CD4-positive, alpha-beta T cell (primary cell): ENCODE data around the gene CD40LG. TPM values are rescaled to one million over a fixed set of nuclear protein-coding genes. Genes with fewer than 3 reads are reported as not detected.

Experiments used
- ATAC-seq: fragments of 200-7000 bp; cut with Tn5 transposase; one replicate; pipeline ENCODE4 v1.10.0; 2022; ENCODE audit warnings: mild to moderate bottlenecking; ENCODE audit not compliant: poor library complexity
- CTCF ChIA-PET: fragments of 350-600 bp; sonication (Branson Sonifier 250); formaldehyde crosslinking; loops from one replicate; lab custom pipeline; 2021; ENCODE audit warnings: antibody characterized with exemption, inconsistent platforms; lab: Charles Lee
- POLR2A ChIA-PET: fragments of 350-600 bp; sonication (Branson Sonifier 250); formaldehyde crosslinking; loops from one replicate; lab custom pipeline; 2021; ENCODE audit warnings: antibody characterized with exemption, inconsistent platforms; lab: Charles Lee
- DNase-seq, 14 experiments: peaks; one replicate each; pipeline ENCODE4 v3.0.0-alpha.2; 2013 to 2020; ENCODE audit warnings: mixed read lengths in 2 of 14
- H3K27ac ChIP-seq, 2 donors: one replicate each; pipeline versions ENCODE4 v1.5.1 to v1.7.0; 2013; ENCODE audit warnings: low read length in 2 of 2, low read depth in 1 of 2, mild to moderate bottlenecking in 1 of 2
- H3K27me3 ChIP-seq, 2 experiments: 1 replicate in 1 of 2; 2 replicates in 1 of 2; pipeline versions ENCODE4 v1.6.1 to v1.7.0; 2013; ENCODE audit warnings: low read length in 2 of 2, control low read depth in 1 of 2, mild to moderate bottlenecking in 1 of 2, moderate library complexity in 1 of 2; ENCODE audit not compliant: insufficient read depth in 2 of 2, control insufficient read depth in 1 of 2
- H3K36me3 ChIP-seq: one replicate; pipeline ENCODE4 v1.6.1; 2013; ENCODE audit warnings: low read length, control low read depth; ENCODE audit not compliant: insufficient read depth
- H3K4me1 ChIP-seq: one replicate; pipeline ENCODE4 v1.6.1; 2013; ENCODE audit warnings: low read length, control low read depth; ENCODE audit not compliant: insufficient read depth
- H3K4me3 ChIP-seq: one replicate; pipeline ENCODE4 v1.5.1; 2013; ENCODE audit warnings: mild to moderate bottlenecking, low read length, moderate library complexity
- H3K9me3 ChIP-seq, 2 experiments: 1 replicate in 1 of 2; 2 replicates in 1 of 2; pipeline versions ENCODE4 v1.6.1 to v1.7.0; 2013; ENCODE audit warnings: low read length in 2 of 2, mild to moderate bottlenecking in 2 of 2, control low read depth in 1 of 2, moderate library complexity in 1 of 2; ENCODE audit not compliant: control insufficient read depth in 1 of 2, insufficient read depth in 1 of 2
- H3K27ac Mint-ChIP-seq: one replicate; pipeline ENCODE4 v1.8.0; 2020; ENCODE audit warnings: mixed read lengths
- H3K27me3 Mint-ChIP-seq: one replicate; pipeline ENCODE4 v1.8.0; 2021; ENCODE audit warnings: mixed read lengths
- H3K36me3 Mint-ChIP-seq: one replicate; pipeline ENCODE4 v1.8.0; 2021; ENCODE audit warnings: low read depth, mixed read lengths
- H3K4me1 Mint-ChIP-seq: one replicate; pipeline ENCODE4 v1.8.0; 2021; ENCODE audit warnings: low read depth, mixed read lengths
- H3K4me3 Mint-ChIP-seq: one replicate; pipeline ENCODE4 v1.8.0; 2020; ENCODE audit warnings: mild to moderate bottlenecking, mixed read lengths
- H3K9me3 Mint-ChIP-seq: one replicate; pipeline ENCODE4 v1.8.0; 2020; ENCODE audit warnings: mixed read lengths
- intact Hi-C, 2 experiments: fragments of 100-400 bp; cut with DNase I in 1 of 2; cut with micrococcal nuclease in 1 of 2; formaldehyde crosslinking; loops; one replicate each; pipeline versions ENCODE4 v1.15.1 to v1.9.0; 2023 to 2025; cut with DNase I, micrococcal nuclease
- total RNA-seq, 174 experiments: library from RNA in 2 of 174; stranded (reverse) in 2 of 174; gene quantifications; one replicate each; pipeline ENCODE4 v1.2.3 and lab custom pipeline; 2021 to 2026
- TF ChIP-seq, protein P1 (sequence below): fragments of 200-600 bp; IDR thresholded peaks from one replicate; pipeline ENCODE4 v1.8.0; 2022; ENCODE audit warnings: antibody characterized with exemption, mild to moderate bottlenecking

The CD40LG gene
- total RNA-seq, 2 experiments from 2014 or later = 44.7 to 47.6 TPM

DNA sequence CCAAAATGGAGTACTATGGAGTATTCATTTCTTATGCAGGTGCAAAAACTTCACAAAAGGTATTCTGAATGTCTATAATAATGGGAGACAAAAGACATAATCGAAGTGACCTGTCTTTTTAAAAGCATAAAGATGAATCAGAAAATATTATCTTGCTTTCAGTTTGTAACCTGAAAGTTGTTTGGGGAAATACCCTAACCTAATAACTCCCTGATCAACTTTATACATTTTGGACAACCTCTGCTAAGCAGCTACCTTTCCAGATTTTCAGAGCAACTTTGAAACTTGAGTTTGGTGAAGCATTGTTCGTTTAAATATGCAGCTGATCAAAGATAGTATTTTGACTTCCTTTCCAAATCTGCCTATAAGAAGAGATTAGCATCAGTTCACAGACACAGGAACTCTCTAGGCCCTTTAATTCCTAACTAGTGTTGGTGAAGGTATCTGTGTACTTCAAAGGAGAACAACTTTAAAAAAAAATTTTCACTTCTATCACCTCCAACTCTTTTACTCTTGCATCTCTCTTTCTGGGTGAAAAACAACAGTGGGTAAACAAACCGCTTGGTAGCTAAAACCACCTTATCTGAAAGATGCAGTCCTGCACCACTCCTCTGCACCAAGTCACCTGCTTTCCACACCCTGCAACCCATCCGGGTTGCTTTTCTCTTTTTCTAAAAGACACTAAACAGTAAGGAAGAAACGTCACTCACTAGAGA lies 26.5 kb downstream of the CD40LG start:
- TF ChIP-seq, protein P1, sequence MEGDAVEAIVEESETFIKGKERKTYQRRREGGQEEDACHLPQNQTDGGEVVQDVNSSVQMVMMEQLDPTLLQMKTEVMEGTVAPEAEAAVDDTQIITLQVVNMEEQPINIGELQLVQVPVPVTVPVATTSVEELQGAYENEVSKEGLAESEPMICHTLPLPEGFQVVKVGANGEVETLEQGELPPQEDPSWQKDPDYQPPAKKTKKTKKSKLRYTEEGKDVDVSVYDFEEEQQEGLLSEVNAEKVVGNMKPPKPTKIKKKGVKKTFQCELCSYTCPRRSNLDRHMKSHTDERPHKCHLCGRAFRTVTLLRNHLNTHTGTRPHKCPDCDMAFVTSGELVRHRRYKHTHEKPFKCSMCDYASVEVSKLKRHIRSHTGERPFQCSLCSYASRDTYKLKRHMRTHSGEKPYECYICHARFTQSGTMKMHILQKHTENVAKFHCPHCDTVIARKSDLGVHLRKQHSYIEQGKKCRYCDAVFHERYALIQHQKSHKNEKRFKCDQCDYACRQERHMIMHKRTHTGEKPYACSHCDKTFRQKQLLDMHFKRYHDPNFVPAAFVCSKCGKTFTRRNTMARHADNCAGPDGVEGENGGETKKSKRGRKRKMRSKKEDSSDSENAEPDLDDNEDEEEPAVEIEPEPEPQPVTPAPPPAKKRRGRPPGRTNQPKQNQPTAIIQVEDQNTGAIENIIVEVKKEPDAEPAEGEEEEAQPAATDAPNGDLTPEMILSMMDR = no peak
- Mint-ChIP-seq H3K36me3 (peaks cover 85% of the 10 kb centered on the region), H3K27me3 (no peaks in the 10 kb centered on the region), H3K27ac (peak overlapping the region; percentile 95), H3K9me3 (no peaks in the 10 kb centered on the region), H3K4me3 (peak overlapping the region; percentile 89), H3K4me1 (peaks cover 96% of the 10 kb centered on the region)
- Histone ChIP-seq H3K4me1 (peaks cover 60% of the 10 kb centered on the region), H3K36me3 (peaks cover 44% of the 10 kb centered on the region), H3K27ac (peak overlapping the region; percentile 29 to 61), H3K27me3 (no peaks in the 10 kb centered on the region), H3K4me3 (no peak overlapping the region), H3K9me3 (no peaks in the 10 kb centered on the region)
- DNase-seq (peak in 7 of 14 experiments; percentile 11 to 79 (median 45)), ATAC-seq (peak; percentile 78)
- intact Hi-C loops = loop anchor here (1.0 to 5.0 kb wide), 4 partner anchors 12 to 37 kb away; no protein-coding TSS in a partner anchor
- CTCF ChIA-PET = interaction anchor here (0.7 to 1.4 kb wide), 4 partner anchors 17 to 97 kb away, joined by 3 to 4 read pairs (median 3); no protein-coding TSS in a partner anchor
- POLR2A ChIA-PET = interaction anchor here (0.9 to 6.5 kb wide), 18 partner anchors 9 to 177 kb away, joined by 3 to 72 read pairs (median 10); partner anchors contain the start of gene HTATSF1

DNA sequence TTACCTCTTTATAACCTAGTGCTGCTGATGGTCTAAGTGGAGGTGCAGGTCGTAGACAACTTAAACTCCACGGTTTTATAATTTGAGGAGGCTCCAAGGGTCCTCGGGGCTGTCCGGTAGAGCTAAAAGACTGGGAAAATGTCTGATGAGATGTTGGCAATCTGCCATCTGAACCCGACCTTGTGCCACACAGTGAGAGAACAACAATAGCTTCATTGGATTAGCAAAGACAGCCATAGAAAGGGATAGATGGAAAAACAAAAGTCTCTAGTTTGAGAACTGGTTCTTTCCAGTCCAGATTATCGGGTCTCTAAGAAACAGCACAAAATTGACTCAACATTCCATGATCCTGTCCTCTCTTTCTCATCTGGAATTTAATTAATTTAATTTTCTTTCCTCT lies 31.6 kb downstream of the CD40LG start:
- Mint-ChIP-seq H3K9me3 (no peaks in the 10 kb centered on the region), H3K36me3 (peaks cover 72% of the 10 kb centered on the region), H3K4me3 (no peak overlapping the region), H3K4me1 (peaks cover 58% of the 10 kb centered on the region), H3K27me3 (no peaks in the 10 kb centered on the region), H3K27ac (peak overlapping the region; percentile 95)
- H3K9me3 ChIP-seq = no peaks in the 10 kb centered on the region
- no peaks in the 10 kb centered on the region for H3K27me3 ChIP-seq
- no peak overlapping the region for H3K4me3 ChIP-seq
- ATAC-seq (no peak), DNase-seq (no peak)
- peaks cover 56% of the 10 kb centered on the region for H3K36me3 ChIP-seq
- intact Hi-C loops = no loop called here
- H3K27ac ChIP-seq = peak overlapping the region in 1 of 2 donors; percentile 22
- TF ChIP-seq, protein P1 = no peak
- peaks cover 27% of the 10 kb centered on the region for H3K4me1 ChIP-seq
- POLR2A ChIA-PET = interaction anchor here (0.6 to 1.8 kb wide), 3 partner anchors 12 to 186 kb away, joined by 3 to 7 read pairs (median 6); no protein-coding TSS in a partner anchor
- CTCF ChIA-PET = interaction anchor here (1.3 kb wide), 1 partner anchor 15 kb away, joined by 3 read pairs; no protein-coding TSS in a partner anchor

DNA sequence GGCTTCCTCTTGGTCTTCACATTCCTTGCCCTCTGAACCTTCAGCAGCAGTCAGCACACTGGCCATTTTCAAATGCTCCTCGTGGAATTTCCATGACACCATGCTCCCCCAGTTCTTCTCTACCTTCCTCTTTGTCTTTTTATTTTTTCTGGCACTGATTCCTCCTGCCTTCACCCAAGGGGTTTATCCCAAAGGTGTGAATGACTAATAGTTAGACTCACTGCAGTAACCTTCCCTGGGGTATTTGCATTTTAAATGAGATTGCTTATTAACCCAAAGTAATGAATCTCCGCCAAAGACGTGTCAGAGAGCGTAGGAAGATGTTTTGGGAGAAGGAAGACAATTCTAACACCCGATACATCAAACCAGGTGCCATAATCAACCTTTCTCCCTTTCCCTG lies 36.2 kb downstream of the CD40LG start:
- Mint-ChIP-seq H3K4me1 (peaks cover 42% of the 10 kb centered on the region), H3K27me3 (no peaks in the 10 kb centered on the region), H3K27ac (no peak overlapping the region), H3K4me3 (no peak overlapping the region), H3K36me3 (peaks cover 56% of the 10 kb centered on the region), H3K9me3 (no peaks in the 10 kb centered on the region)
- intact Hi-C loops = loop anchor here in 1 of 2 experiments (10.0 kb wide), 1 partner anchor 49 kb away; no protein-coding TSS in a partner anchor
- TF ChIP-seq, protein P1 = no peak
- ATAC-seq = no peak
- Histone ChIP-seq H3K9me3 (no peaks in the 10 kb centered on the region), H3K4me1 (peaks cover 27% of the 10 kb centered on the region), H3K27ac (no peak overlapping the region), H3K4me3 (no peak overlapping the region), H3K36me3 (peaks cover 60% of the 10 kb centered on the region), H3K27me3 (no peaks in the 10 kb centered on the region)
- DNase-seq = no peak
- CTCF ChIA-PET = no interaction called here
- POLR2A ChIA-PET = no interaction called here
